ENCODE measurements around the gene THOC2. TPM values are rescaled to one million over a fixed set of nuclear protein-coding genes. Genes with fewer than 3 reads are reported as not detected.

Gene THOC2
- total RNA-seq, 1 experiment from 2014 or later: 30.6 TPM

- H3K9me3 ChIP-seq: no peaks in the 10 kb centered on the region
- no peak overlapping the region for H3K4me3 ChIP-seq
- H3K36me3 ChIP-seq: no peaks in the 10 kb centered on the region
- no peak for DNase-seq
- H3K27me3 ChIP-seq: no peaks in the 10 kb centered on the region
Observed at GRCh38 chrX:123561439-123562215, 171.2 kb downstream of the THOC2 start.

- Histone ChIP-seq H3K4me3 (no peak overlapping the region), H3K27me3 (no peaks in the 10 kb centered on the region), H3K9me3 (no peaks in the 10 kb centered on the region), H3K36me3 (no peaks in the 10 kb centered on the region)
- DNase-seq: no peak
Observed at GRCh38 chrX:123550829-123551228, 182.0 kb downstream of the THOC2 start.

Other genes starting within 250 kb of the THOC2 start
- gene XIAP, start 127.0 kb upstream of the THOC2 start, total RNA-seq (2014; rRNA removed; shearing (Covaris generic); ENCODE audit: low replicate concordance): 25.6 and 55.3 TPM in 2 replicates
- gene STAG2, start 228.7 kb upstream of the THOC2 start, total RNA-seq (2014; rRNA removed; shearing (Covaris generic); ENCODE audit: low replicate concordance): 45.5 and 64.9 TPM in 2 replicates

All from MG63 (cell line).